ENCODE data around the gene OTULIN. TPM values are rescaled to one million over a fixed set of nuclear protein-coding genes. Genes with fewer than 3 reads are reported as not detected.

Gene OTULIN
- total RNA-seq, 2 experiments from 2014 or later: 69.6 to 71.7 TPM

GRCh38 chr5:14741131-14741530, 76.6 kb downstream of the OTULIN start:
- no peak overlapping the region for H3K27ac Mint-ChIP-seq
- DNase-seq: no peak
- H3K27me3 Mint-ChIP-seq: no peaks in the 10 kb centered on the region
- ChIA-PET CTCF (interaction anchor here (0.5 kb wide), 1 partner anchor 12 kb away, joined by 3 read pairs; no protein-coding TSS in a partner anchor), POLR2A (no interaction called here)
- H3K36me3 Mint-ChIP-seq (ENCODE audit: low read depth): peaks cover 24% of the 10 kb centered on the region
- peaks cover 15% of the 10 kb centered on the region for H3K4me1 Mint-ChIP-seq
- no peak overlapping the region for H3K4me3 Mint-ChIP-seq
- no peaks in the 10 kb centered on the region for H3K9me3 Mint-ChIP-seq

- Mint-ChIP-seq H3K36me3 (ENCODE audit: low read depth) (peaks cover 24% of the 10 kb centered on the region), H3K27ac (no peak overlapping the region), H3K27me3 (no peaks in the 10 kb centered on the region), H3K4me1 (peaks cover 15% of the 10 kb centered on the region), H3K9me3 (no peaks in the 10 kb centered on the region), H3K4me3 (no peak overlapping the region)
- CTCF ChIA-PET: no interaction called here
- DNase-seq: no peak
- POLR2A ChIA-PET: no interaction called here
Observed at GRCh38 chr5:14741801-14742440, 77.4 kb downstream of the OTULIN start.

DNA sequence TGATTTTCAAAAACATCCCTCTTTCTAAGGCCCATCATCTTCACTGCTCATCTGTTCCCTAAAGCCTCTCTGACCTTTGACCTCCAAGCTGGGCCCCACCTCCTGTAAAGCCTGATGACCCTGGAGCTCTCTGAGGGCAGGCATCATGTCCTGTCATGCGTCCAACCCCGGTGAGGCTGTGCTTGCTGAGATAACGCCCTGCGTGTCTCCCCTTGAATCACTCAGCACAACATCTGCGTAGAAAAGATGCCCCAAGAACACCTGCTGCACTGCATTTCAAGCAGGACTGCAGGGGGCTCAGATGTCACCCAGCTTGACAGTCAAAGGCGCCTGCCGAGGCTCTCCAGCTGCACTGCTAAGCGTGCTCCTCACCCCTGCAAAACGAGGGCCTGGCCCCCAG, 78.0 kb downstream of the OTULIN start:
- Mint-ChIP-seq H3K4me1 (peaks cover 15% of the 10 kb centered on the region), H3K36me3 (ENCODE audit: low read depth) (peaks cover 26% of the 10 kb centered on the region), H3K9me3 (no peaks in the 10 kb centered on the region), H3K4me3 (no peak overlapping the region), H3K27ac (no peak overlapping the region), H3K27me3 (no peaks in the 10 kb centered on the region)
- no peak for DNase-seq
- CTCF ChIA-PET: interaction anchor here (1.7 kb wide), 1 partner anchor 15 kb away, joined by 9 read pairs; no protein-coding TSS in a partner anchor
- POLR2A ChIA-PET: no interaction called here

DNA sequence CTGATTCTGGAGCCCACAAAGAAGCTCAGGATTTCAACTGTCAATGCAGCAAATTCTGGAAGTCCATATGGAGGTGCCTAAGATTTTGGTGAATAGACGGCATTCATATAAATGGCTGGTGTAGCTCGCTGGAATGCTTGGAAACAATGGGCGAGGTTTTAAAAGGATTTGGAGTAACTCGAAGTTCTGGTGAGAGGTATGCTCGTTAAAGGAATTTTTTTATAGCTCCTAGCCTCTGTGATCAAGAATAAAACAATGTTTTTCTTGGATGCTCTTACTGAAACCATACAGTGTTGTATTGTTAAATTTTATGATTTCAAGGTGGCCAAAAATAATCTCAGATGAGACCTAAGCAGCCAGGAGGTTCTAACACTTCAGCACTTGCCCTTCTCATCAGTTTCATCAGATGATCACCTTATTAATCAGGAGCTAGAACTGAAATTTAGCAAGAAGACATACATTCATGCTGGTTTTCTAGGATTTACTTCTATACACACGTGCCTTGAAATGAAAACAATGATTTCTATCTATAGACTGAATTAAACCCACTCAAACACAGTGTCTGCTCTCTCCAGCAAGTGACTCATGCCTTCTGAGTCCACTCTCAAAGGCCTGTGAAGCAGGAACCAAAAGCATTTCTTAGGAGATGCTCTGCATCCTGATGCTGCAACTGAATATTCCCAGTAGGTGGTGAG, 79.2 kb downstream of the OTULIN start:
- Mint-ChIP-seq H3K4me3 (no peak overlapping the region), H3K36me3 (ENCODE audit: low read depth) (peaks cover 27% of the 10 kb centered on the region), H3K27ac (no peak overlapping the region), H3K4me1 (peaks cover 15% of the 10 kb centered on the region), H3K27me3 (no peaks in the 10 kb centered on the region), H3K9me3 (no peaks in the 10 kb centered on the region)
- CTCF ChIA-PET: interaction anchor here (1.7 kb wide), 1 partner anchor 17 kb away, joined by 9 read pairs; no protein-coding TSS in a partner anchor
- DNase-seq: no peak
- POLR2A ChIA-PET: no interaction called here

- no peak overlapping the region for H3K27ac Mint-ChIP-seq
Observed at GRCh38 chr5:14744296-14745187, 80.0 kb downstream of the OTULIN start.

DNA sequence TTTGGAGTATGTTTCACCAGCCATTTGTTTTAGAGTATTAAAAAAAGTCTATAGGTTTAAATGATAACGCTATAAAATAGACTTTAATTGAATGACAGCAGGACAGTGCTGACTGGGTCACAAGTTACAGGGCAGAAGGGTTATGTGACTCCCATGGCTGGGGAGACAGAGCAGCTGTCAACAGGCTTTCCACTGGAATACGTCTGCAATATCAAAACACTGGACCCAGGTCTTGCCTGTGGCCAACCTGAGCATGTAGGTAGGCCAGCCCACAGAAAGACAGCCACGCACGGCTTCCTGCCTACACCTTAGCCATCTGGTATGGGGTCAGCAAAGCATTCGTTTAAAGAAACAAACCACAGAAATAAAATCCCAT, 80.7 kb downstream of the OTULIN start:
- peaks cover 15% of the 10 kb centered on the region for H3K4me1 Mint-ChIP-seq
- no peak overlapping the region for H3K4me3 Mint-ChIP-seq
- H3K36me3 Mint-ChIP-seq (ENCODE audit: low read depth): peaks cover 32% of the 10 kb centered on the region
- H3K27me3 Mint-ChIP-seq: no peaks in the 10 kb centered on the region
- CTCF ChIA-PET: no interaction called here
- no peaks in the 10 kb centered on the region for H3K9me3 Mint-ChIP-seq
- POLR2A ChIA-PET: no interaction called here
- DNase-seq: no peak
- no peak overlapping the region for H3K27ac Mint-ChIP-seq

More at GRCh38 chr5:14744296-14745187, 80.0 kb downstream of the OTULIN start:
- Mint-ChIP-seq H3K9me3 (no peaks in the 10 kb centered on the region), H3K4me3 (no peak overlapping the region), H3K4me1 (peaks cover 15% of the 10 kb centered on the region), H3K36me3 (ENCODE audit: low read depth) (peaks cover 27% of the 10 kb centered on the region), H3K27me3 (no peaks in the 10 kb centered on the region)
- ChIA-PET CTCF (interaction anchor here (1.7 kb wide), 1 partner anchor 17 kb away, joined by 9 read pairs; no protein-coding TSS in a partner anchor), POLR2A (no interaction called here)
- no peak for DNase-seq

DNA sequence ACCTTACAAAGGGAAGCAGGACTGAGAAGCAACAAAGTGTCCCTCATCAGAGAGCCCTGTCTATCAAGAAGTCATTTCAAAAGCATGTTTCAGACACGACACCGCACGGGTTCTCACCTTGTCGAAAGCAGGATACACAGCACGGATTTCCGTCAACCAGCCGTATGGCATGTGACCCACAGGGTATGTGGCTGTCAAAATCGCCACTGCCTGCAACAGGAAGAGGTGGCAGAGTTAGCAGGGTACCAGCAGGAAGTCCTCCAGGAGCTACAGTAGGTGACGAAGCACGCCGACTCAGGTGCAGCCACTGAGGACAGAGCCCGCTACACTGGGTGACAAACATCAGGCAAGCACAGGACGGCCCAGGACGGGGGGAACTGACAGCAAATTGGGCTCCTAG, 81.2 kb downstream of the OTULIN start:
- Mint-ChIP-seq H3K4me3 (no peak overlapping the region), H3K27me3 (no peaks in the 10 kb centered on the region), H3K36me3 (ENCODE audit: low read depth) (peaks cover 37% of the 10 kb centered on the region), H3K27ac (no peak overlapping the region), H3K9me3 (no peaks in the 10 kb centered on the region), H3K4me1 (peaks cover 15% of the 10 kb centered on the region)
- DNase-seq: peak; percentile 17
- ChIA-PET POLR2A (no interaction called here), CTCF (no interaction called here)

DNA sequence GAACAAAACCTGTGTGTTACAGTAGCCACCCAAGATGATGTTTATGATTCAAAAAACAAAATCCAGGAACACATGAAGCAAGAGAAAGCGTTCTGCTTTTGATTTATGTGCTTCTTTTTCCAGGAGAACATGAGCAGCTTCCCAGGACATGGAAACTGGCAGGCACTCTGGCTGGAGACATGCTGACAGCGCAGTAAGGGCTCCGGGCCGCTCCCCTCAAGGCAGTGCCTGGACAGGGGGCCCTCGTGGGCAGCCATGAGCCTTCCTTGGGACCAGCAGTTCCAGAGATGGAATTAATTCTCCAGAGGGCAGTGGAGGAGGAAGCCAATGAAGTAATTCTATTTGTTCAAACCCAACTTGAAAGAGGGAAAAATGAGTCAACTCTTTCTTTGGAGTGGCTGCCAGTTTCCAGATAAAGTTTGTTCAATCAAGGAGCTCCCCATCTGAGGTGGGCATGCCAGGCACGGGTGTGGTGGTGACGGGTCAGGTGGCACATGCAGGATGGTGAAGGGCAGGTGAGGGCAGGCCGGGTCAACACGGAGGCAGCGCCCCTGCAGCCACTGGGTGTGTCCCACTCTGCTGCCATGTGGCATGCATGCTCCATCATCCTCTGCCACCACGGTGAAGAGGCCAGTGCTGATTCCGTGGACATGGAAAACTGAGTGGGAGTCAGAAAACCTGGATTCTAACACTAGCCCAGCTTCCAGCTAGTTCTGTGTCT, 83.8 kb downstream of the OTULIN start:
- ChIA-PET CTCF (no interaction called here), POLR2A (no interaction called here)
- H3K36me3 Mint-ChIP-seq (ENCODE audit: low read depth): peaks cover 40% of the 10 kb centered on the region
- no peak overlapping the region for H3K27ac Mint-ChIP-seq
- H3K27me3 Mint-ChIP-seq: no peaks in the 10 kb centered on the region
- DNase-seq: peak; percentile 12
- H3K9me3 Mint-ChIP-seq: no peaks in the 10 kb centered on the region
- H3K4me3 Mint-ChIP-seq: no peak overlapping the region
- H3K4me1 Mint-ChIP-seq: peaks cover 9% of the 10 kb centered on the region

Other genes with a start within 250 kb of the OTULIN start
- 10 to 100 TPM; 31.1 to 34.6 TPM for gene OTULINL, start 82.9 kb upstream of the OTULIN start, total RNA-seq
- gene ANKH, start 207.1 kb downstream of the OTULIN start, total RNA-seq: 10 to 100 TPM; 83.7 to 87.0 TPM

All from activated CD4-positive, alpha-beta memory T cell treated with anti-CD3 and anti-CD28 coated beads, Interleukin-2, amount 10 ng/mL, durations not matched to agents 7 days and 5 days (primary cell).